Measurements from ENCODE around the gene TTLL9.

DNA sequence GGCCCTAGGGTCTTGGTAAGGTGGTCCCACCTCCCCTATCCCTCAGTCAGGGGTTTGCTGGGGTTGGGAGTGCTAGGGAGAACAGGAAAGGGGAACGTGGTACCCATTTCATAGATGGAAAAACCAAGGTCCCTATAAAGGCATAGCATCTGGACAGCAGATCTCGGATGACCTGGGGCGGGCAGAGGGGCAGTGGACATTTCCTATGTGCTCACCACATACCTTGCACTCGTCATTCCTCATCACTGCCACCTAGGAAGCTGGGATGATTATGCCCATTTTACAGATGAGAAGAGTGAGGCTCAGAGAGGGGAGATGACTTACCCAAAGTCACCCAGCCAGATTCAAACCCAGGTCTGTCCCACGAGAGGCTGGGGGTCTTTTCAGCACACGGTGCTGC lies 39.2 kb upstream of the TTLL9 start:
- TF ChIP-seq FOXP2 (optimal IDR thresholded peaks at IDR 0.05; ENCODE audit: borderline replicate concordance, extremely low read depth, extremely low read length, insufficient read depth) (no peak), POLR2AphosphoS5 (IDR thresholded peaks at IDR 0.05; ENCODE audit: low read depth, low read length) (no peak), TAF1 (IDR thresholded peaks at IDR 0.05; ENCODE audit: borderline replicate concordance, insufficient read depth, low read length) (no peak), SIN3A (IDR thresholded peaks at IDR 0.05; ENCODE audit: borderline replicate concordance, insufficient read depth, low read length) (no peak)

Measured in PFSK-1 (cell line).